Activated naive CD8-positive, alpha-beta T cell treated with anti-CD3 and anti-CD28 coated beads, Interleukin-2, amount 10 ng/mL, durations not matched to agents 7 days and 5 days (primary cell): ENCODE data around the gene CHRM1. TPM values are rescaled to one million over a fixed set of nuclear protein-coding genes. Genes with fewer than 3 reads are reported as not detected.

Experiments
- ATAC-seq: fragments of 150-1000 bp; cut with Tn5 transposase; one replicate; pipeline ENCODE4 v1.10.0; 2021; ENCODE audit warnings: low read depth, moderate library complexity
- POLR2A ChIA-PET: fragments of 350-600 bp; sonication (Branson Sonifier 250); formaldehyde crosslinking; loops from one replicate; lab custom pipeline; 2021; ENCODE audit warnings: antibody characterized with exemption; lab: Charles Lee
- DNase-seq: peaks from one replicate; pipeline ENCODE4 v3.0.0; 2021
- H3K27ac Mint-ChIP-seq: one replicate; pipeline ENCODE4 v1.8.0; 2022; ENCODE audit warnings: mild to moderate bottlenecking, mixed read lengths
- H3K27me3 Mint-ChIP-seq: one replicate; pipeline ENCODE4 v1.8.0; 2022; ENCODE audit warnings: mild to moderate bottlenecking, moderate library complexity, mixed read lengths
- H3K36me3 Mint-ChIP-seq: one replicate; pipeline ENCODE4 v1.8.0; 2021; ENCODE audit warnings: mild to moderate bottlenecking, mixed read lengths
- H3K4me1 Mint-ChIP-seq: one replicate; pipeline ENCODE4 v1.8.0; 2021; ENCODE audit warnings: mixed read lengths
- H3K4me3 Mint-ChIP-seq: one replicate; pipeline ENCODE4 v1.8.0; 2022; ENCODE audit warnings: mild to moderate bottlenecking, moderate library complexity, mixed read lengths
- H3K9me3 Mint-ChIP-seq: one replicate; pipeline ENCODE4 v1.8.0; 2021; ENCODE audit warnings: mixed read lengths
- total RNA-seq, 2 experiments: library from RNA; stranded (reverse); gene quantifications; one replicate each; pipeline ENCODE4 v1.2.3, GENCODE V29; 2021

Gene CHRM1
- total RNA-seq, 2 experiments from 2014 or later, result not detected

DNA sequence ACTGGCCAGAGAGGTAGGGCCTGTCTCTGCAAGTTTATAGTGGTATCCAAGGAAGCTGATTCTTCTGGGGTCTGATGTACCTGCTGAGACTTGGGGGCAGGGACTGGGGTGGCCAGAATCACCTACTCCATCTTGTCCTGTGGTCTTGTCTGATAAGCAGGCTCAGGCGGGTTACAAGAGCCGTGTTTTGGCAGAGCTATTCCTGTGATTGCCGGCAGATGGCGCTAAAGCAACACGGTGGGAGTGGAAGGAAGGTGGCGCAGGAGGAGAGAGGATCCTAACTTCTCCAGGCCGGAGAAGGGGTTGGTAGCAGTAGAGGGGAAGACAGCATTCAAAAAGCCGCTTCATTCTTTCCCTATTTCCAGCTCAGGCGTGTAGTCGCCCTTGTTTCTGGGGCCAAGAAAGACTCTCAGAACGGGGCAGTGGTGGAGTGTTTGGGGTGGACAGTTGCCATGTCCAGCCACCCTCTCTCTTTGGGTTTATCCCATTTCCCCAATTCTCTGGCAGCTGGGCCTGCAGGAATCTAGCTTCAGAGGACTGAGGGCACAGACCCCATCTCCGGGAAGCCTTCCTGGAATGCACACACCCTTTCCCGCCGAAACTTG lies 15.1 kb downstream of the CHRM1 start:
- DNase-seq (peak; percentile 81), ATAC-seq (peak; percentile 68)
- H3K4me3 Mint-ChIP-seq, result no peak overlapping the region
- H3K9me3 Mint-ChIP-seq, result no peaks in the 10 kb centered on the region
- no peaks in the 10 kb centered on the region for H3K36me3 Mint-ChIP-seq
- H3K27ac Mint-ChIP-seq, result no peak overlapping the region
- peaks cover 17% of the 10 kb centered on the region for H3K27me3 Mint-ChIP-seq
- POLR2A ChIA-PET, result interaction anchor here (0.8 to 2.0 kb wide), 3 partner anchors 25 to 152 kb away, joined by 3 to 6 read pairs (median 3); partner anchors contain the start of genes SLC3A2 and ZBTB3
- peaks cover 13% of the 10 kb centered on the region for H3K4me1 Mint-ChIP-seq

- Mint-ChIP-seq H3K27ac (no peak overlapping the region), H3K4me1 (peaks cover 13% of the 10 kb centered on the region), H3K9me3 (no peaks in the 10 kb centered on the region), H3K4me3 (peak overlapping the region; percentile 18), H3K27me3 (peaks cover 18% of the 10 kb centered on the region), H3K36me3 (no peaks in the 10 kb centered on the region)
- ATAC-seq (no peak), DNase-seq (no peak)
- POLR2A ChIA-PET, result interaction anchor here (0.8 to 2.0 kb wide), 2 partner anchors 24 to 64 kb away, joined by 3 to 6 read pairs; partner anchors contain the start of gene SLC3A2
Measured at GRCh38 chr11:62905296-62905695, 15.9 kb downstream of the CHRM1 start.

DNA sequence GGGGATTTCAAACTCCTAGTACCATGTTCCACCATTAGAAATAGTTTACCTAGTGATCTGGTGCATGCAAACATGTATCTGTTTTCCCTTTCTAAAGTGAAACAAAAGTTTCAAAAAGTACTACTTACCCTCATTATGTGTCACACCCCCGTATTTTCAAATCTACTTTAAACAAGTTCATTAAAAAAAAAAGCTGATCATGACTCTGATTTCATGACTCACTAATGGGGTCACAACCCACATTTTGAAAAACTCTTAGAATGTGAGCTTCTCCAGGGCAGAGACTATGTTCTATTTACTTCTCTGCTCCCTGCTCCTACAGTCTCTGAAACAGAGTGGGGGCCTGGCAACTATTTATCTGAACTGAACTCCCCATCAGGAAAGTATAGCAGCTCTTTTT lies 18.2 kb downstream of the CHRM1 start:
- Mint-ChIP-seq H3K27me3 (peaks cover 26% of the 10 kb centered on the region), H3K4me3 (no peak overlapping the region), H3K36me3 (no peaks in the 10 kb centered on the region), H3K27ac (no peak overlapping the region), H3K4me1 (peaks cover 13% of the 10 kb centered on the region), H3K9me3 (no peaks in the 10 kb centered on the region)
- ATAC-seq, result no peak
- POLR2A ChIA-PET, result interaction anchor here (0.6 to 0.9 kb wide), 4 partner anchors 13 to 1081 kb away, joined by 3 to 4 read pairs (median 3); no protein-coding TSS in a partner anchor
- no peak for DNase-seq

DNA sequence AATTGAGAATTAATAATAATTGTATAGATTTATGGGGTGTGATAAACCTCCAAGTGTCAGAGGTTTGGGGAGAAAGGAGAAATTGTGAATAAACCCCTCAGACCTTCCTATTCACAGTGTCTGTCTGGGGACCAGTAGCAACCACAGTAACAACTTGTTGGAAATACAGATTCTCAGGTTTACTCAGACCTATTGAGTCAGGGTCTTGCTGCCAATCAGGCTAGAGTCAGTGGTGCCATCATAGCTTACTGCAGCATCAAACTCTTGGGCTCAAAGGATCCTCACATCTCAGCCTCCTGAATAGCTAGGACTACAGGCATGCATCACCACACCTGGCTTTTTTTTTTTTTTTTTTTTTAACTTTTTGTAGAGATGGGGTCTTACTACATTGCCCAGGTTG lies 23.1 kb downstream of the CHRM1 start:
- no peak for ATAC-seq
- Mint-ChIP-seq H3K36me3 (no peaks in the 10 kb centered on the region), H3K4me1 (peaks cover 11% of the 10 kb centered on the region), H3K27me3 (peaks cover 17% of the 10 kb centered on the region), H3K9me3 (no peaks in the 10 kb centered on the region), H3K4me3 (no peak overlapping the region), H3K27ac (no peak overlapping the region)
- POLR2A ChIA-PET, result no interaction called here
- DNase-seq, result no peak

GRCh38 chr11:62897311-62897710 lies 23.9 kb downstream of the CHRM1 start:
- Mint-ChIP-seq H3K4me1 (peaks cover 10% of the 10 kb centered on the region), H3K36me3 (no peaks in the 10 kb centered on the region), H3K27me3 (peaks cover 17% of the 10 kb centered on the region), H3K27ac (no peak overlapping the region), H3K4me3 (no peak overlapping the region), H3K9me3 (no peaks in the 10 kb centered on the region)
- no peak for DNase-seq
- POLR2A ChIA-PET, result no interaction called here
- ATAC-seq, result no peak

DNA sequence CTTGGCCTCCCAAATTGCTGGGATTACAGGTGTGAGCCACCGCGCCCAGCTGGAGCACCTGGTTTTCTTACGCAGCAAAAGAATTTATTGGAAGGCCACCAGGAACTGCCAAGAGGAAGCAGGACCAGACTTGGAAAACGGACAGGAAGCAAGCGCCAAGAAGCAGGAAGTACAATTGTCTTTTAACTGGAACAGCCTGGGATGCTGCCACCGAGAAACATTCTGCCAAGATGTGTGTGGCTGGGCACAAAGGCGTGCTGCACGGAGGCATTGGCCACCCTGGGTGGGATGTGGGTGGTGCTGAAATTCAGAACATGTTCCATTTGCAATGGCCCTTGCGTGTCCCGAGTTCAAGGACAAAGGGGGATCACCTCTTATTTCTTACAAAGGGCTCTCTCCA lies 25.1 kb downstream of the CHRM1 start:
- ATAC-seq (no peak), DNase-seq (no peak)
- Mint-ChIP-seq H3K27ac (no peak overlapping the region), H3K9me3 (no peaks in the 10 kb centered on the region), H3K4me1 (peaks cover 5% of the 10 kb centered on the region), H3K27me3 (peaks cover 12% of the 10 kb centered on the region), H3K36me3 (no peaks in the 10 kb centered on the region), H3K4me3 (no peak overlapping the region)
- POLR2A ChIA-PET, result no interaction called here

- no peak overlapping the region for H3K27ac Mint-ChIP-seq
- no peaks in the 10 kb centered on the region for H3K9me3 Mint-ChIP-seq
Measured at GRCh38 chr11:62895501-62895900, 25.7 kb downstream of the CHRM1 start.

GRCh38 chr11:62892077-62892922 lies 28.9 kb downstream of the CHRM1 start:
- Mint-ChIP-seq H3K4me3 (no peak overlapping the region), H3K9me3 (no peaks in the 10 kb centered on the region), H3K36me3 (peaks cover 12% of the 10 kb centered on the region), H3K4me1 (peaks cover 12% of the 10 kb centered on the region), H3K27me3 (no peaks in the 10 kb centered on the region), H3K27ac (no peak overlapping the region)
- ATAC-seq (no peak), DNase-seq (no peak)
- POLR2A ChIA-PET, result interaction anchor here (2.2 kb wide), 1 partner anchor 11 kb away, joined by 6 read pairs; no protein-coding TSS in a partner anchor

More at GRCh38 chr11:62895501-62895900, 25.7 kb downstream of the CHRM1 start:
- H3K36me3 Mint-ChIP-seq, result no peaks in the 10 kb centered on the region
- ATAC-seq, result no peak
- POLR2A ChIA-PET, result no interaction called here
- peaks cover 5% of the 10 kb centered on the region for H3K4me1 Mint-ChIP-seq
- H3K27me3 Mint-ChIP-seq, result peaks cover 10% of the 10 kb centered on the region
- H3K4me3 Mint-ChIP-seq, result no peak overlapping the region
- no peak for DNase-seq

- DNase-seq, result no peak
- peaks cover 16% of the 10 kb centered on the region for H3K4me1 Mint-ChIP-seq
- peaks cover 31% of the 10 kb centered on the region for H3K36me3 Mint-ChIP-seq
- no peaks in the 10 kb centered on the region for H3K9me3 Mint-ChIP-seq
- H3K4me3 Mint-ChIP-seq, result no peak overlapping the region
- peak; percentile 9 for ATAC-seq
- H3K27me3 Mint-ChIP-seq, result no peaks in the 10 kb centered on the region
- POLR2A ChIA-PET, result interaction anchor here (0.5 to 1.4 kb wide), 7 partner anchors 8 to 486 kb away, joined by 3 to 9 read pairs (median 4); partner anchors contain the start of gene SLC3A2
- H3K27ac Mint-ChIP-seq, result peak overlapping the region; percentile 28
Measured at GRCh38 chr11:62889484-62890437, 31.4 kb downstream of the CHRM1 start.

DNA sequence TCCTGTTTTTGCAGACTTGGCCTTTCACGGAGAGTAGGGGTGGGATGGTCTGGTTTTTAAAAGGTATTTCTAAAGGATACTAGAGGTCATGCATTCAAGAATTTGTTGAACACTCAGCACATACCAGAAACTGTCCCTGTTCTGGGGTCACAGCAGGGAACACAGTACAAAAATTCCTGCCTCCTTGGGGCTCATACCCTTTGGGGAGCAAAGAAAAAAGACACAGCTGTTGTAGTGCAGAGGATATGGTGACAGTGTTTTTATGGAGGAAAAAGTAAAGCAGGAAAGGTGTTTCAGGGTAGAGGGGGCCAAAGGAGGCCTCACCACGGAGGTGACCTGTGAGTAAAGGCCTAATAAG lies 32.1 kb downstream of the CHRM1 start:
- DNase-seq, result no peak
- no peak overlapping the region for H3K4me3 Mint-ChIP-seq
- H3K36me3 Mint-ChIP-seq, result peaks cover 35% of the 10 kb centered on the region
- H3K4me1 Mint-ChIP-seq, result peaks cover 20% of the 10 kb centered on the region
- ATAC-seq, result no peak
- H3K9me3 Mint-ChIP-seq, result no peaks in the 10 kb centered on the region
- POLR2A ChIA-PET, result interaction anchor here (0.9 to 1.4 kb wide), 2 partner anchors 34 to 48 kb away, joined by 3 to 5 read pairs; no protein-coding TSS in a partner anchor
- no peaks in the 10 kb centered on the region for H3K27me3 Mint-ChIP-seq
- H3K27ac Mint-ChIP-seq, result peak overlapping the region; percentile 9

DNA sequence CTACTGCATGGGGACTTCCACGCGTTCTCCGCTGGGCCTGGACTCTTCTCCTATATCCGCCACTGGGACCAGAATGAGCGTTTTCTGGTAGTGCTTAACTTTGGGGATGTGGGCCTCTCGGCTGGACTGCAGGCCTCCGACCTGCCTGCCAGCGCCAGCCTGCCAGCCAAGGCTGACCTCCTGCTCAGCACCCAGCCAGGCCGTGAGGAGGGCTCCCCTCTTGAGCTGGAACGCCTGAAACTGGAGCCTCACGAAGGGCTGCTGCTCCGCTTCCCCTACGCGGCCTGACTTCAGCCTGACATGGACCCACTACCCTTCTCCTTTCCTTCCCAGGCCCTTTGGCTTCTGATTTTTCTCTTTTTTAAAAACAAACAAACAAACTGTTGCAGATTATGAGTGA lies 32.8 kb downstream of the CHRM1 start:
- DNase-seq (no peak), ATAC-seq (no peak)
- peaks cover 27% of the 10 kb centered on the region for H3K4me1 Mint-ChIP-seq
- no peaks in the 10 kb centered on the region for H3K27me3 Mint-ChIP-seq
- peak overlapping the region; percentile 15 for H3K27ac Mint-ChIP-seq
- POLR2A ChIA-PET, result no interaction called here
- peaks cover 42% of the 10 kb centered on the region for H3K36me3 Mint-ChIP-seq
- no peak overlapping the region for H3K4me3 Mint-ChIP-seq
- no peaks in the 10 kb centered on the region for H3K9me3 Mint-ChIP-seq

- peak overlapping the region; percentile 43 for H3K4me3 Mint-ChIP-seq
- H3K4me1 Mint-ChIP-seq, result peaks cover 37% of the 10 kb centered on the region
- peaks cover 61% of the 10 kb centered on the region for H3K36me3 Mint-ChIP-seq
- no peak for DNase-seq
- H3K9me3 Mint-ChIP-seq, result no peaks in the 10 kb centered on the region
- no peaks in the 10 kb centered on the region for H3K27me3 Mint-ChIP-seq
- H3K27ac Mint-ChIP-seq, result peak overlapping the region; percentile 58
- ATAC-seq, result no peak
- POLR2A ChIA-PET, result interaction anchor here (0.6 to 1.7 kb wide), 4 partner anchors 44 to 330 kb away, joined by 3 to 7 read pairs (median 4); no protein-coding TSS in a partner anchor
Measured at GRCh38 chr11:62885137-62885750, 35.9 kb downstream of the CHRM1 start.
